HL-60/S4 treated with retinoic acid at 250 ng/mL for 4 days and 3 days (cell line): ENCODE data around the gene MTNR1A.

Source experiments
- in situ Hi-C: fragments of 300-500 bp; cut with MboI; formaldehyde crosslinking; loops from 2 replicates; pipeline ENCODE4 v1.7.0; 2022; ENCODE audit warnings: low sequenced_read_pairs

The MTNR1A gene

GRCh38 chr4:186554914-186555827 lies at the start of gene MTNR1A:
TSS of gene MTNR1A (minus strand) at chr4:186555567. CDS start at chr4:186555365, 202 bp downstream.
- in situ Hi-C loops, result no loop called here

- in situ Hi-C loops, result no loop called here
Measured at GRCh38 chr4:186604124-186604807, 48.9 kb upstream of the MTNR1A start.

GRCh38 chr4:186602978-186603377 lies 47.6 kb upstream of the MTNR1A start:
- in situ Hi-C loops, result no loop called here

- in situ Hi-C loops, result no loop called here
Measured at GRCh38 chr4:186599483-186599882, 44.1 kb upstream of the MTNR1A start.

GRCh38 chr4:186598686-186599085 lies 43.3 kb upstream of the MTNR1A start:
- in situ Hi-C loops, result no loop called here

- in situ Hi-C loops, result no loop called here
Measured at GRCh38 chr4:186596850-186597390, 41.6 kb upstream of the MTNR1A start.

GRCh38 chr4:186596346-186596745 lies 41.0 kb upstream of the MTNR1A start:
- in situ Hi-C loops, result no loop called here

GRCh38 chr4:186593587-186593973 lies 38.2 kb upstream of the MTNR1A start:
- in situ Hi-C loops, result no loop called here

- in situ Hi-C loops, result no loop called here
Measured at GRCh38 chr4:186592966-186593586, 37.7 kb upstream of the MTNR1A start.

- in situ Hi-C loops, result no loop called here
Measured at GRCh38 chr4:186592445-186592844, 37.1 kb upstream of the MTNR1A start.

GRCh38 chr4:186591651-186592050 lies 36.3 kb upstream of the MTNR1A start:
- in situ Hi-C loops, result no loop called here

- in situ Hi-C loops, result no loop called here
Measured at GRCh38 chr4:186588503-186588902, 33.1 kb upstream of the MTNR1A start.

GRCh38 chr4:186587416-186588018 lies 32.1 kb upstream of the MTNR1A start:
- in situ Hi-C loops, result no loop called here

- in situ Hi-C loops, result no loop called here
Measured at GRCh38 chr4:186586205-186586604, 30.8 kb upstream of the MTNR1A start.

- in situ Hi-C loops, result no loop called here
Measured at GRCh38 chr4:186584912-186585311, 29.5 kb upstream of the MTNR1A start.

- in situ Hi-C loops, result no loop called here
Measured at GRCh38 chr4:186581421-186581820, 26.1 kb upstream of the MTNR1A start.

GRCh38 chr4:186580669-186581068 lies 25.3 kb upstream of the MTNR1A start:
- in situ Hi-C loops, result no loop called here

GRCh38 chr4:186570193-186570996 lies 15.0 kb upstream of the MTNR1A start:
- in situ Hi-C loops, result no loop called here

GRCh38 chr4:186569533-186570192 lies 14.3 kb upstream of the MTNR1A start:
- in situ Hi-C loops, result no loop called here

GRCh38 chr4:186566068-186566467 lies 10.7 kb upstream of the MTNR1A start:
- in situ Hi-C loops, result no loop called here
